ENCODE data around the gene TMPRSS9.

- TF ChIP-seq CTCF (conservative IDR thresholded peaks at IDR 0.05; ENCODE audit: low read length): no peak
- TF ChIP-seq EZH2phosphoT487 (IDR thresholded peaks at IDR 0.05; ENCODE audit: borderline replicate concordance): no peak
Measured at GRCh38 chr19:2371656-2372055, 11.6 kb downstream of the TMPRSS9 start.
